Measurements from ENCODE around the gene PTPRT. TPM values are rescaled to one million over a fixed set of nuclear protein-coding genes. Genes with fewer than 3 reads are reported as not detected.
A peak's percentile ranks its signal among the peaks of the same experiment; 100 is the strongest.

PTPRT gene
- total and polyA plus RNA-seq, 2 of the 13 experiments (the other 11 are each of a cell fraction or from before 2014, with no cell fraction given): under 0.01 to 0.09 TPM

GRCh38 chr20:43040427-43040826 is 149.3 kb downstream of the PTPRT start:
- intact Hi-C loops (cut with micrococcal nuclease; ENCODE audit: unreplicated experiment): no loop called here
- in situ Hi-C loops (cut with HindIII; ENCODE audit: extremely low pct_ligation_motif_present, low pct_unique_long_range_greater_than_20kb): no loop called here
- no peak overlapping the region for H3K4me3 ChIP-seq (replicated peaks in 1 of 3; ENCODE audit: insufficient read depth in 1 of 3, low read depth in 2 of 3, low read length in 3 of 3)
- BruUV-seq (replicated peaks): no TSS peak
- no peaks in the 10 kb centered on the region for H3K36me3 ChIP-seq (replicated peaks in 1 of 2; ENCODE audit: control insufficient read depth in 1 of 2, insufficient read depth in 2 of 2, low read length in 2 of 2)
- no peak for FAIRE-seq
- no peaks in the 10 kb centered on the region for H3K27me3 ChIP-seq (ENCODE audit: control insufficient read depth in 1 of 2, insufficient read depth in 2 of 2, low read length in 2 of 2)
- peak; percentile 33 for DNase-seq (ENCODE audit: low spot score)
- H4K20me1 ChIP-seq (ENCODE audit: insufficient read depth, low read length): no peaks in the 10 kb centered on the region
- 8% methylated on average over 6 of the region's 6 CpGs for WGBS (ENCODE audit: low lambda C conversion rate)
- ChIA-PET CTCF (ENCODE audit: low intra/inter-chr PET ratio, low total read pairs) (no interaction called here), POLR2A (no interaction called here)
- H3K27ac ChIP-seq (ENCODE audit: extremely low read length, insufficient read depth, low read length): no peak overlapping the region
- peaks cover 5% of the 10 kb centered on the region; the same call in 1 of the 2 replicates for H3K4me1 ChIP-seq (ENCODE audit: insufficient read depth, low read length)
- no peaks in the 10 kb centered on the region for H3K79me2 ChIP-seq (ENCODE audit: insufficient read depth, low read length)
- H3K9me3 ChIP-seq (ENCODE audit: low read length): no peaks in the 10 kb centered on the region
- ATAC-seq: peak; percentile 40; the same call in 1 of the 3 replicates
- H3K4me2 ChIP-seq (ENCODE audit: low read depth, low read length): no peak overlapping the region
- no peak overlapping the region for H3K9ac ChIP-seq (ENCODE audit: insufficient read depth, low read depth, low read length)
- H2AFZ ChIP-seq (ENCODE audit: low read length): no peak overlapping the region
- no peak for TF ChIP-seq RBM39 (IDR thresholded peaks at IDR 0.05; ENCODE audit: low read depth, low read length, poor library complexity, severe bottlenecking)
- TF ChIP-seq ZBTB44 (CRISPR knock-in tag; IDR thresholded peaks at IDR 0.05): peak; percentile 59; the same call in 1 of the 2 replicates
- no peak for TF ChIP-seq GTF2F1 (IDR thresholded peaks at IDR 0.05; ENCODE audit: low read length)
- 0 out of 2 replicates have a peak, but pooled peaks have one; percentile 23 for TF ChIP-seq SAP130 (CRISPR knock-in tag; IDR thresholded peaks at IDR 0.05; ENCODE audit: low read depth)
- TF ChIP-seq BORCS8-MEF2B (CRISPR knock-in tag; IDR thresholded peaks at IDR 0.05): peak; percentile 45; the same call in 1 of the 2 replicates
- peak; percentile 54 for TF ChIP-seq HDAC2 (CRISPR knock-in tag; IDR thresholded peaks at IDR 0.05)
- TF ChIP-seq CEBPG (CRISPR knock-in tag; IDR thresholded peaks at IDR 0.05): no peak
- TF ChIP-seq NR3C1 (CRISPR knock-in tag; IDR thresholded peaks at IDR 0.05): no peak
- no peak for TF ChIP-seq GABPA (IDR thresholded peaks at IDR 0.05; ENCODE audit: low read depth, low read length)
- TF ChIP-seq GABPA (CRISPR knock-in tag; IDR thresholded peaks at IDR 0.05; ENCODE audit: low read depth): peak; percentile 30; the same call in 1 of the 2 replicates
- TF ChIP-seq ZNF7 (CRISPR knock-in tag; IDR thresholded peaks at IDR 0.05): no peak
- TF ChIP-seq SOX5 (CRISPR knock-in tag; IDR thresholded peaks at IDR 0.05; ENCODE audit: borderline replicate concordance): peak; percentile 41; the same call in 1 of the 2 replicates
- 0 out of 2 replicates have a peak, but pooled peaks have one; percentile 26 for TF ChIP-seq TBX2 (CRISPR knock-in tag; IDR thresholded peaks at IDR 0.05; ENCODE audit: borderline replicate concordance)
- peak; percentile 83 for TF ChIP-seq ELF3 (CRISPR knock-in tag; IDR thresholded peaks at IDR 0.05)
- no peak for TF ChIP-seq ETV5 (CRISPR knock-in tag; IDR thresholded peaks at IDR 0.05; ENCODE audit: borderline replicate concordance)
- TF ChIP-seq WIZ (CRISPR knock-in tag; IDR thresholded peaks at IDR 0.05): peak; percentile 83; the same call in 1 of the 2 replicates
- TF ChIP-seq KDM2A (CRISPR knock-in tag; IDR thresholded peaks at IDR 0.05; ENCODE audit: borderline replicate concordance, low read depth): no peak
- TF ChIP-seq KDM4B (CRISPR knock-in tag; IDR thresholded peaks at IDR 0.05): 0 out of 2 replicates have a peak, but pooled peaks have one; percentile 27
- peak; percentile 40; the same call in 1 of the 2 replicates for TF ChIP-seq FOXK1 (CRISPR knock-in tag; IDR thresholded peaks at IDR 0.05; ENCODE audit: borderline replicate concordance, low read depth)
- TF ChIP-seq MEF2D (CRISPR knock-in tag; IDR thresholded peaks at IDR 0.05): no peak
- no peak for TF ChIP-seq ZNF30 (CRISPR knock-in tag; IDR thresholded peaks at IDR 0.05)
- peak; percentile 58; the same call in 1 of the 2 replicates for TF ChIP-seq ZNF441 (CRISPR knock-in tag; IDR thresholded peaks at IDR 0.05; ENCODE audit: borderline replicate concordance)
- TF ChIP-seq ZNF331 (CRISPR knock-in tag; IDR thresholded peaks at IDR 0.05): 0 out of 2 replicates have a peak, but pooled peaks have one; percentile 27
- no peak for TF ChIP-seq DDIT3 (CRISPR knock-in tag; IDR thresholded peaks at IDR 0.05)
- TF ChIP-seq EHMT2 (IDR thresholded peaks at IDR 0.05; ENCODE audit: borderline replicate concordance, low read depth, low read length): peak; percentile 90; the same call in 1 of the 2 replicates
- TF ChIP-seq HMG20B (CRISPR knock-in tag; conservative IDR thresholded peaks at IDR 0.05): peak; percentile 63; the same call in 1 of the 2 replicates
- 0 out of 2 replicates have a peak, but pooled peaks have one; percentile 19 for TF ChIP-seq ZNF644 (CRISPR knock-in tag; IDR thresholded peaks at IDR 0.05; ENCODE audit: low read depth)
- TF ChIP-seq MATR3 (CRISPR knock-in tag; IDR thresholded peaks at IDR 0.05): no peak
- TF ChIP-seq SALL1 (CRISPR knock-in tag; IDR thresholded peaks at IDR 0.05): peak; percentile 36; the same call in 1 of the 2 replicates
